HepG2 (cell line): Measurements from ENCODE around the gene DDC. TPM values are rescaled to one million over a fixed set of nuclear protein-coding genes. Genes with fewer than 3 reads are reported as not detected.

Source experiments
- ATAC-seq: fragments of 200-7000 bp; cut with Tn5 transposase; 3 replicates; pipeline ENCODE4 v1.9.1; 2020; ENCODE audit warnings: mild to moderate bottlenecking, moderate library complexity
- BruUV-seq: library from RNA; stranded (reverse); fragments of 400-500 nt; replicated peaks from 2 replicates; lab custom pipeline; 2021; lab: Mats Ljungman, UMichigan
- CTCF ChIA-PET: fragments of 300-600 bp; formaldehyde crosslinking; extraction: SDS; loops from one replicate; lab custom pipeline; 2021; ENCODE audit warnings: low total read pairs, inconsistent platforms, low intra/inter-chr PET ratio; lab: Yijun Ruan, JAX
- POLR2A ChIA-PET: fragments of 350-600 bp; sonication (Branson Sonifier 250); formaldehyde crosslinking; loops from one replicate; lab custom pipeline; 2020; ENCODE audit warnings: antibody characterized with exemption, inconsistent platforms; lab: Yijun Ruan, JAX
- DNase-seq: peaks from one replicate; pipeline ENCODE4 v3.0.0-alpha.2; 2015; ENCODE audit warnings: low spot score
- FAIRE-seq: peaks from 3 replicates; lab custom pipeline; 2011; peaks lifted over from hg19 to GRCh38; lab: Jason Lieb, UNC
- H2AFZ ChIP-seq: one replicate; pipeline ENCODE4 v1.6.1; 2011; ENCODE audit warnings: low read length, inconsistent platforms
- H3K27ac ChIP-seq: fragments of 300-600 bp; 3 replicates; pipeline ENCODE4 v1.8.0; 2011; ENCODE audit warnings: mixed run types, mild to moderate bottlenecking, mixed read lengths, low read length, inconsistent platforms; ENCODE audit not compliant: insufficient read depth; ENCODE audit errors: extremely low read length
- H3K27me3 ChIP-seq, 2 experiments: fragments of 200-600 bp in 1 of 2; 2 replicates in 1 of 2; 3 replicates in 1 of 2; pipeline versions ENCODE4 v1.6.0 to v1.8.0; 2011; ENCODE audit warnings: low read length in 2 of 2, mild to moderate bottlenecking in 2 of 2, moderate library complexity in 2 of 2, inconsistent platforms in 1 of 2; ENCODE audit not compliant: insufficient read depth in 2 of 2, control insufficient read depth in 1 of 2
- H3K36me3 ChIP-seq, 2 experiments: fragments of 200-600 bp in 1 of 2; replicated peaks in 1 of 2; 2 replicates in 1 of 2; 3 replicates in 1 of 2; pipeline versions ENCODE4 v1.5.1 to v1.8.0; 2011; ENCODE audit warnings: low read length in 2 of 2, inconsistent platforms in 1 of 2; ENCODE audit not compliant: insufficient read depth in 2 of 2, control insufficient read depth in 1 of 2
- H3K4me1 ChIP-seq: 2 replicates; pipeline ENCODE4 v1.5.1; 2012; ENCODE audit warnings: low read length, inconsistent platforms; ENCODE audit not compliant: insufficient read depth
- H3K4me2 ChIP-seq: 2 replicates; pipeline ENCODE4 v1.6.0; 2011; ENCODE audit warnings: low read depth, low read length, inconsistent platforms
- H3K4me3 ChIP-seq, 3 experiments: fragments of 200-600 bp in 1 of 3; sonication (generic), shearing (Covaris generic) in 1 of 3; replicated peaks in 1 of 3; 2 replicates each; pipeline ENCODE4 v1.5.1; 2011 to 2016; ENCODE audit warnings: low read length in 3 of 3, inconsistent platforms in 2 of 3, low read depth in 2 of 3, mild to moderate bottlenecking in 2 of 3, control low read depth in 1 of 3, mixed read lengths in 1 of 3; ENCODE audit not compliant: insufficient read depth in 1 of 3
- H3K79me2 ChIP-seq: one replicate; pipeline ENCODE4 v1.6.1; 2011; ENCODE audit warnings: low read length, inconsistent platforms; ENCODE audit not compliant: insufficient read depth
- H3K9ac ChIP-seq: 2 replicates; pipeline ENCODE4 v1.6.0; 2011; ENCODE audit warnings: mild to moderate bottlenecking, low read depth, low read length, inconsistent platforms; ENCODE audit not compliant: insufficient read depth
- H3K9me3 ChIP-seq: 2 replicates; pipeline ENCODE4 v1.5.1; 2012; ENCODE audit warnings: mild to moderate bottlenecking, low read length
- H4K20me1 ChIP-seq: 2 replicates; pipeline ENCODE4 v1.6.0; 2011; ENCODE audit warnings: inconsistent platforms, mild to moderate bottlenecking, low read length, moderate library complexity; ENCODE audit not compliant: insufficient read depth
- FOXK2 ChIP-seq: fragments of 450-650 bp; IDR thresholded peaks from 2 replicates; pipeline ENCODE4 v1.6.1; 2016
- HNRNPK ChIP-seq: fragments of 200-400 bp; formaldehyde crosslinking; IDR thresholded peaks from 2 replicates; pipeline ENCODE4 v1.6.1; 2018; ENCODE audit warnings: low read length, low read depth, moderate library complexity, mild to moderate bottlenecking; ENCODE audit not compliant: poor library complexity, severe bottlenecking
- RBAK ChIP-seq: sonication (generic); formaldehyde crosslinking; IDR thresholded peaks from 2 replicates; pipeline ENCODE4 v1.5.1; 2020; ENCODE audit warnings: mild to moderate bottlenecking, missing genetic modification reagents
- ZNF33A ChIP-seq: sonication (generic); formaldehyde crosslinking; IDR thresholded peaks from 2 replicates; pipeline ENCODE4 v1.5.1; 2020; ENCODE audit warnings: missing genetic modification reagents, mild to moderate bottlenecking, moderate library complexity, borderline replicate concordance
- ZNF350 ChIP-seq: sonication (generic); formaldehyde crosslinking; IDR thresholded peaks from 2 replicates; pipeline ENCODE4 v1.4.0; 2020; ENCODE audit warnings: mild to moderate bottlenecking, low read depth, missing genetic modification reagents, borderline replicate concordance
- ZNF546 ChIP-seq: sonication (generic); formaldehyde crosslinking; conservative IDR thresholded peaks from 2 replicates; pipeline ENCODE4 v1.8.1; 2023; ENCODE audit warnings: mild to moderate bottlenecking, missing genetic modification reagents
- ZNF550 ChIP-seq: sonication (generic); formaldehyde crosslinking; IDR thresholded peaks from 2 replicates; pipeline ENCODE4 v1.4.0; 2020; ENCODE audit warnings: mild to moderate bottlenecking, missing genetic modification reagents, borderline replicate concordance
- ZNF841 ChIP-seq: sonication (generic); formaldehyde crosslinking; IDR thresholded peaks from 2 replicates; pipeline ENCODE4 v1.8.1; 2023; ENCODE audit warnings: missing genetic modification reagents, borderline replicate concordance
- ZSCAN31 ChIP-seq: sonication (generic); formaldehyde crosslinking; IDR thresholded peaks from 2 replicates; pipeline ENCODE4 v1.5.0; 2020; ENCODE audit warnings: low read depth, mild to moderate bottlenecking, missing genetic modification reagents
- WGBS: methylation state at CpG from one replicate; pipeline ENCODE4 v1.1.6; 2017; ENCODE audit warnings: low lambda C conversion rate; 5-methylcytosine and 5-hydroxymethylcytosine counted together
- in situ Hi-C: cut with HindIII; loops from 2 replicates; pipeline ENCODE4 v1.10.0; 2017; ENCODE audit warnings: low pct_unique_long_range_greater_than_20kb; ENCODE audit not compliant: extremely low pct_ligation_motif_present
- intact Hi-C: fragments of 100-400 bp; cut with micrococcal nuclease; formaldehyde crosslinking; loops from one replicate; pipeline ENCODE4 v1.10.0; 2022; ENCODE audit not compliant: unreplicated experiment
- polyA plus RNA-seq, 8 experiments: library from polyadenylated mRNA; depleted of rRNA in 3 of 8; stranded (reverse) in 7 of 8; unstranded in 1 of 8; fragments of >200 nt; fragmentation: Illumina TruSeq in 4 of 8; extraction: Trizol in 4 of 8; gene quantifications; 2 replicates each; pipeline versions ENCODE4 v1.2.1 to v1.2.3, GENCODE V29; 2011 to 2016; ENCODE audit warnings: low read depth in 4 of 8, missing spikeins in 1 of 8, mixed read lengths in 1 of 8; ENCODE audit not compliant: insufficient read depth in 1 of 8
- total RNA-seq, 5 experiments: library from RNA; depleted of rRNA; stranded (reverse); fragments of >200 nt; fragmentation: Illumina TruSeq; extraction: Trizol; gene quantifications; 2 replicates each; pipeline ENCODE4 v1.2.3, GENCODE V29; 2016; ENCODE audit warnings: low read depth in 1 of 5
- TF ChIP-seq, protein P1 (sequence below): sonication (generic); formaldehyde crosslinking; IDR thresholded peaks from 2 replicates; pipeline ENCODE4 v1.4.0; 2020; ENCODE audit warnings: mild to moderate bottlenecking, missing genetic modification reagents, borderline replicate concordance
- TF ChIP-seq, protein P2 (sequence below): sonication (generic); formaldehyde crosslinking; IDR thresholded peaks from 2 replicates; pipeline ENCODE4 v1.5.0; 2020; ENCODE audit warnings: mild to moderate bottlenecking, missing genetic modification reagents
- TF ChIP-seq, protein P3 (sequence below): sonication (generic); formaldehyde crosslinking; IDR thresholded peaks from 2 replicates; pipeline ENCODE4 v1.4.0; 2020; ENCODE audit warnings: mild to moderate bottlenecking, missing genetic modification reagents
- TF ChIP-seq, protein P4 (sequence below): sonication (generic); formaldehyde crosslinking; IDR thresholded peaks from 2 replicates; pipeline ENCODE4 v1.4.0; 2020; ENCODE audit warnings: mild to moderate bottlenecking, missing genetic modification reagents

The DDC gene
- total and polyA plus RNA-seq, 2 of the 13 experiments (the other 11 are each of a cell fraction or from before 2014, with no cell fraction given): 11.7 to 93.3 TPM

DNA sequence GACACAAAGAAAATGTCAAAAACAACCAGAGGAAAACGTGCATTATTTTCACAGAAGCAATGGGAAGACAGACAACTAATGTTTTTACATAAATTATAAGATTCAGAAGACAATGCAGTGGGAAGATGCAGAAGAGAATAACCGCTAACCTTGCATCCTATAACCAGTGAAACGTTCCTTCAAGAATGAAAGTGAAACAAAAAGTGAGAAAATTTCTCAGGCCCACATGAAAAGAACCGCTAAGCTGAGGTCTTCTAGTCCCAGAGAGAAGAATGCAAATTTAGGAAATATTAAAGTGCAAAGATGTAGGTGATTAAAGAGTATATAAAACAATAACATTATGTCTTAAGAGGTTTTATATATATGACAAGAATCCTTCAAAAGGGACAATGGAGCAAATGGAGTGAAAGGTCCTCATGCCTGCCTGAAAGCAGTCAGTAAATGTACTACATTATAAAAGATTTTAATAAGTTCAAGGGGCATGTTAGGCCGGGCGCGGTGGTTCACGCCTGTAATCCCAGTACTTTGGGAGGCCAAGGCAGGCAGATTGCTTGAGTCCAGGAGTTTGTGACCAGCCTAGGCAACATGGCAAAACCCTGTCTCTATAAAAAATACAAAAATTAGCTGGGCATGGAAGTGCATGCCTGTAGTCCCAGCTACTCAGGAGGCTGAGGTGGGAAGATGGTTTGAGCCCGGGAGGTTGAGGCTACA, 43.1 kb upstream of the DDC start:
- intact Hi-C loops: no loop called here
- H3K4me3 ChIP-seq: no peak overlapping the region
- FAIRE-seq (no peak), DNase-seq (no peak), ATAC-seq (no peak)
- POLR2A ChIA-PET: no interaction called here
- no peaks in the 10 kb centered on the region for H3K27me3 ChIP-seq
- no peaks in the 10 kb centered on the region; a peak in 1 of 5 replicates for H3K36me3 ChIP-seq
- no peaks in the 10 kb centered on the region for H3K4me1 ChIP-seq
- no TSS peak for BruUV-seq
- H4K20me1 ChIP-seq: no peaks in the 10 kb centered on the region
- H3K27ac ChIP-seq: no peak overlapping the region
- in situ Hi-C loops: no loop called here
- no peak overlapping the region for H3K4me2 ChIP-seq
- H3K9me3 ChIP-seq: no peaks in the 10 kb centered on the region
- H3K9ac ChIP-seq: no peak overlapping the region
- H3K79me2 ChIP-seq: no peaks in the 10 kb centered on the region
- WGBS: 78% methylated on average over 9 of the region's 9 CpGs
- H2AFZ ChIP-seq: no peak overlapping the region
- CTCF ChIA-PET: no interaction called here
- TF ChIP-seq, protein P1, sequence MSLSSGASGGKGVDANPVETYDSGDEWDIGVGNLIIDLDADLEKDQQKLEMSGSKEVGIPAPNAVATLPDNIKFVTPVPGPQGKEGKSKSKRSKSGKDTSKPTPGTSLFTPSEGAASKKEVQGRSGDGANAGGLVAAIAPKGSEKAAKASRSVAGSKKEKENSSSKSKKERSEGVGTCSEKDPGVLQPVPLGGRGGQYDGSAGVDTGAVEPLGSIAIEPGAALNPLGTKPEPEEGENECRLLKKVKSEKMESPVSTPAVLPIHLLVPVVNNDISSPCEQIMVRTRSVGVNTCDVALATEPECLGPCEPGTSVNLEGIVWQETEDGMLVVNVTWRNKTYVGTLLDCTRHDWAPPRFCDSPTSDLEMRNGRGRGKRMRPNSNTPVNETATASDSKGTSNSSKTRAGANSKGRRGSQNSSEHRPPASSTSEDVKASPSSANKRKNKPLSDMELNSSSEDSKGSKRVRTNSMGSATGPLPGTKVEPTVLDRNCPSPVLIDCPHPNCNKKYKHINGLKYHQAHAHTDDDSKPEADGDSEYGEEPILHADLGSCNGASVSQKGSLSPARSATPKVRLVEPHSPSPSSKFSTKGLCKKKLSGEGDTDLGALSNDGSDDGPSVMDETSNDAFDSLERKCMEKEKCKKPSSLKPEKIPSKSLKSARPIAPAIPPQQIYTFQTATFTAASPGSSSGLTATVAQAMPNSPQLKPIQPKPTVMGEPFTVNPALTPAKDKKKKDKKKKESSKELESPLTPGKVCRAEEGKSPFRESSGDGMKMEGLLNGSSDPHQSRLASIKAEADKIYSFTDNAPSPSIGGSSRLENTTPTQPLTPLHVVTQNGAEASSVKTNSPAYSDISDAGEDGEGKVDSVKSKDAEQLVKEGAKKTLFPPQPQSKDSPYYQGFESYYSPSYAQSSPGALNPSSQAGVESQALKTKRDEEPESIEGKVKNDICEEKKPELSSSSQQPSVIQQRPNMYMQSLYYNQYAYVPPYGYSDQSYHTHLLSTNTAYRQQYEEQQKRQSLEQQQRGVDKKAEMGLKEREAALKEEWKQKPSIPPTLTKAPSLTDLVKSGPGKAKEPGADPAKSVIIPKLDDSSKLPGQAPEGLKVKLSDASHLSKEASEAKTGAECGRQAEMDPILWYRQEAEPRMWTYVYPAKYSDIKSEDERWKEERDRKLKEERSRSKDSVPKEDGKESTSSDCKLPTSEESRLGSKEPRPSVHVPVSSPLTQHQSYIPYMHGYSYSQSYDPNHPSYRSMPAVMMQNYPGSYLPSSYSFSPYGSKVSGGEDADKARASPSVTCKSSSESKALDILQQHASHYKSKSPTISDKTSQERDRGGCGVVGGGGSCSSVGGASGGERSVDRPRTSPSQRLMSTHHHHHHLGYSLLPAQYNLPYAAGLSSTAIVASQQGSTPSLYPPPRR (CRISPR knock-in tag): no peak
- TF ChIP-seq ZNF350 (CRISPR knock-in tag) (no peak), RBAK (CRISPR knock-in tag) (no peak), ZNF546 (CRISPR knock-in tag) (no peak), ZNF33A (CRISPR knock-in tag) (no peak), HNRNPK (no peak), FOXK2 (no peak), ZNF550 (CRISPR knock-in tag) (no peak), ZNF841 (no peak), ZSCAN31 (CRISPR knock-in tag) (no peak)
- TF ChIP-seq, protein P2, sequence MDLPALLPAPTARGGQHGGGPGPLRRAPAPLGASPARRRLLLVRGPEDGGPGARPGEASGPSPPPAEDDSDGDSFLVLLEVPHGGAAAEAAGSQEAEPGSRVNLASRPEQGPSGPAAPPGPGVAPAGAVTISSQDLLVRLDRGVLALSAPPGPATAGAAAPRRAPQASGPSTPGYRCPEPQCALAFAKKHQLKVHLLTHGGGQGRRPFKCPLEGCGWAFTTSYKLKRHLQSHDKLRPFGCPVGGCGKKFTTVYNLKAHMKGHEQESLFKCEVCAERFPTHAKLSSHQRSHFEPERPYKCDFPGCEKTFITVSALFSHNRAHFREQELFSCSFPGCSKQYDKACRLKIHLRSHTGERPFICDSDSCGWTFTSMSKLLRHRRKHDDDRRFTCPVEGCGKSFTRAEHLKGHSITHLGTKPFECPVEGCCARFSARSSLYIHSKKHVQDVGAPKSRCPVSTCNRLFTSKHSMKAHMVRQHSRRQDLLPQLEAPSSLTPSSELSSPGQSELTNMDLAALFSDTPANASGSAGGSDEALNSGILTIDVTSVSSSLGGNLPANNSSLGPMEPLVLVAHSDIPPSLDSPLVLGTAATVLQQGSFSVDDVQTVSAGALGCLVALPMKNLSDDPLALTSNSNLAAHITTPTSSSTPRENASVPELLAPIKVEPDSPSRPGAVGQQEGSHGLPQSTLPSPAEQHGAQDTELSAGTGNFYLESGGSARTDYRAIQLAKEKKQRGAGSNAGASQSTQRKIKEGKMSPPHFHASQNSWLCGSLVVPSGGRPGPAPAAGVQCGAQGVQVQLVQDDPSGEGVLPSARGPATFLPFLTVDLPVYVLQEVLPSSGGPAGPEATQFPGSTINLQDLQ (CRISPR knock-in tag): no peak
- TF ChIP-seq, protein P3, sequence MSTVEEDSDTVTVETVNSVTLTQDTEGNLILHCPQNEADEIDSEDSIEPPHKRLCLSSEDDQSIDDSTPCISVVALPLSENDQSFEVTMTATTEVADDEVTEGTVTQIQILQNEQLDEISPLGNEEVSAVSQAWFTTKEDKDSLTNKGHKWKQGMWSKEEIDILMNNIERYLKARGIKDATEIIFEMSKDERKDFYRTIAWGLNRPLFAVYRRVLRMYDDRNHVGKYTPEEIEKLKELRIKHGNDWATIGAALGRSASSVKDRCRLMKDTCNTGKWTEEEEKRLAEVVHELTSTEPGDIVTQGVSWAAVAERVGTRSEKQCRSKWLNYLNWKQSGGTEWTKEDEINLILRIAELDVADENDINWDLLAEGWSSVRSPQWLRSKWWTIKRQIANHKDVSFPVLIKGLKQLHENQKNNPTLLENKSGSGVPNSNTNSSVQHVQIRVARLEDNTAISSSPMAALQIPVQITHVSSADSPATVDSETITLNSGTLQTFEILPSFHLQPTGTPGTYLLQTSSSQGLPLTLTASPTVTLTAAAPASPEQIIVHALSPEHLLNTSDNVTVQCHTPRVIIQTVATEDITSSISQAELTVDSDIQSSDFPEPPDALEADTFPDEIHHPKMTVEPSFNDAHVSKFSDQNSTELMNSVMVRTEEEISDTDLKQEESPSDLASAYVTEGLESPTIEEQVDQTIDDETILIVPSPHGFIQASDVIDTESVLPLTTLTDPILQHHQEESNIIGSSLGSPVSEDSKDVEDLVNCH (CRISPR knock-in tag): no peak
- TF ChIP-seq, protein P4, sequence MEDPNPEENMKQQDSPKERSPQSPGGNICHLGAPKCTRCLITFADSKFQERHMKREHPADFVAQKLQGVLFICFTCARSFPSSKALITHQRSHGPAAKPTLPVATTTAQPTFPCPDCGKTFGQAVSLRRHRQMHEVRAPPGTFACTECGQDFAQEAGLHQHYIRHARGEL (CRISPR knock-in tag): no peak
